Heart left ventricle (tissue), 16 donors: ENCODE data around the gene BIRC3. TPM values are rescaled to one million over a fixed set of nuclear protein-coding genes. Genes with fewer than 3 reads are reported as not detected.

Experiments used
- ATAC-seq, 4 donors: fragments of 200-7000 bp; cut with Tn5 transposase; one replicate each; pipeline ENCODE4 v1.9.1; 2020 to 2022; ENCODE audit warnings: moderate library complexity in 4 of 4, mild to moderate bottlenecking in 3 of 4, moderate number of reproducible peaks in 1 of 4
- DNase-seq, 5 donors: peaks; one replicate each; pipeline ENCODE4 v3.0.0-alpha.2; 2020
- H3K27ac ChIP-seq, 12 donors: fragments of 200-600 bp; sonication (generic) in 4 of 12; one replicate each; pipeline versions ENCODE4 v1.5.0 to v1.8.0; 2016 to 2022; ENCODE audit warnings: mild to moderate bottlenecking in 2 of 12
- H3K27me3 ChIP-seq, 9 donors: fragments of 200-600 bp; sonication (generic) in 2 of 9; one replicate each; pipeline versions ENCODE4 v1.5.1 to v1.8.0; 2016 to 2022; ENCODE audit warnings: mild to moderate bottlenecking in 3 of 9
- H3K36me3 ChIP-seq, 9 donors: fragments of 200-600 bp; sonication (generic) in 2 of 9; one replicate each; pipeline versions ENCODE4 v1.5.0 to v1.8.0; 2018 to 2022; ENCODE audit warnings: mild to moderate bottlenecking in 2 of 9
- H3K4me1 ChIP-seq, 12 donors: fragments of 200-600 bp; sonication (generic) in 4 of 12; one replicate each; pipeline versions ENCODE4 v1.5.0 to v1.8.0; 2016 to 2022; ENCODE audit warnings: mild to moderate bottlenecking in 3 of 12
- H3K4me3 ChIP-seq, 12 donors: fragments of 200-600 bp; sonication (generic) in 4 of 12; one replicate each; pipeline versions ENCODE4 v1.5.0 to v1.8.0; 2017 to 2022; ENCODE audit warnings: mild to moderate bottlenecking in 9 of 12, moderate library complexity in 4 of 12
- H3K9me3 ChIP-seq, 12 donors: fragments of 200-600 bp; sonication (generic) in 4 of 12; one replicate each; pipeline versions ENCODE4 v1.5.0 to v1.8.0; 2016 to 2022; ENCODE audit warnings: mild to moderate bottlenecking in 1 of 12
- POLR2A ChIP-seq, 2 donors: fragments of 450-650 bp; IDR thresholded peaks; one replicate each; pipeline ENCODE4 v1.6.1; 2017; ENCODE audit warnings: antibody characterized with exemption in 2 of 2, mild to moderate bottlenecking in 2 of 2, moderate library complexity in 2 of 2
- WGBS, 4 donors: extraction: QIAGEN DNeasy Blood & Tissue Kit in 2 of 4; methylation state at CpG; one replicate each; pipeline versions ENCODE4 v1.1.5 to v1.1.7; 2013 to 2018; 5-methylcytosine and 5-hydroxymethylcytosine counted together
- intact Hi-C, 10 donors: fragments of 100-400 bp; cut with DNase I; formaldehyde crosslinking; loops; one replicate each; pipeline versions ENCODE4 v1.11.1 to v1.14.2; 2022
- polyA plus RNA-seq, 2 donors: library from polyadenylated mRNA; stranded (reverse); fragments of 200-250 nt; gene quantifications; one replicate each; pipeline ENCODE4 v1.2.3, GENCODE V29; 2013
- total RNA-seq, 9 donors: library from RNA; depleted of rRNA in 2 of 9; stranded (reverse); fragments of >200 nt in 2 of 9; fragmentation: NEBNext Ultra II Directional in 3 of 9; extraction: Animal tissue kit (Norgen Biotek cat#: 25700) in 3 of 9; gene quantifications; one replicate each; pipeline versions ENCODE4 v1.1.0 to v1.2.4, GENCODE V29; 2016 to 2023
- TF ChIP-seq, protein P1 (sequence below), 12 donors: fragments of 200-600 bp; sonication (generic) in 4 of 12; IDR thresholded peaks; one replicate each; pipeline versions ENCODE4 v1.5.0 to v1.8.0; 2018 to 2022; ENCODE audit warnings: antibody characterized with exemption in 12 of 12, mild to moderate bottlenecking in 5 of 12
- donor health status: ischemic (EF 13 %, LVEDD 7.1; RV severe dilation, severe dysfunction).
- donor health status: healthy with polysubstance abuse.
- donor health status: DM: no; HTN: yes; CAD: no.
- donor health status: DM: no; HTN: no; CAD: no.
- donor health status: ischemic (EF 25% LVEDD 6.9; RV normal size, moderate dysfunction).
- donor health status: ischemic (EF 25% LVEDD 5.7; RV mildly dilated, moderate dysfunction).
- donor health status: healthy.
- donor health status: DM: yes; HTN: yes; CAD: no.
- donor health status: ischemic (EF 35%, LVEDD 5.7; RV mildly dilated, moderate dysfunction).
- donor health status: nonischemic (EF 11% LVEDD 7.7; RV severe dilation, severe dysfunction).
- donor health status: DM: yes; HTN: yes; CAD: no.
- donor health status: PGD.
- donor health status: ischemic (EF 29% LVEDD 5.4; RV normal size, mild dysfunction).
- donor health status: nonischemic (EF 23%, LVEDD 6.1; RV moderate dilation, normal function).

BIRC3 gene
- total and polyA plus RNA-seq, 11 donors, result 1.6 to 21.1 (median 3.5) TPM

GRCh38 chr11:102268985-102269470, 48.3 kb upstream of the BIRC3 start:
- WGBS, 4 donors, result 13 to 20% (median 16%) methylated on average over 6 of the region's 6 CpGs

GRCh38 chr11:102269927-102270326, 47.4 kb upstream of the BIRC3 start:
- Histone ChIP-seq H3K4me1 (peaks cover 0 to 20% (median 9%) of the 10 kb centered on the region in 12 donors), H3K36me3 (no peaks in the 10 kb centered on the region), H3K27me3 (peaks cover 0 to 32% (median 0%) of the 10 kb centered on the region in 9 donors), H3K9me3 (no peaks in the 10 kb centered on the region), H3K4me3 (no peak overlapping the region), H3K27ac (no peak overlapping the region)
- WGBS, 4 donors, result 88 to 91% (median 90%) methylated on average over 2 of the region's 2 CpGs
- TF ChIP-seq POLR2A (IDR thresholded peaks at IDR 0.05), result no peak
- TF ChIP-seq, protein P1, sequence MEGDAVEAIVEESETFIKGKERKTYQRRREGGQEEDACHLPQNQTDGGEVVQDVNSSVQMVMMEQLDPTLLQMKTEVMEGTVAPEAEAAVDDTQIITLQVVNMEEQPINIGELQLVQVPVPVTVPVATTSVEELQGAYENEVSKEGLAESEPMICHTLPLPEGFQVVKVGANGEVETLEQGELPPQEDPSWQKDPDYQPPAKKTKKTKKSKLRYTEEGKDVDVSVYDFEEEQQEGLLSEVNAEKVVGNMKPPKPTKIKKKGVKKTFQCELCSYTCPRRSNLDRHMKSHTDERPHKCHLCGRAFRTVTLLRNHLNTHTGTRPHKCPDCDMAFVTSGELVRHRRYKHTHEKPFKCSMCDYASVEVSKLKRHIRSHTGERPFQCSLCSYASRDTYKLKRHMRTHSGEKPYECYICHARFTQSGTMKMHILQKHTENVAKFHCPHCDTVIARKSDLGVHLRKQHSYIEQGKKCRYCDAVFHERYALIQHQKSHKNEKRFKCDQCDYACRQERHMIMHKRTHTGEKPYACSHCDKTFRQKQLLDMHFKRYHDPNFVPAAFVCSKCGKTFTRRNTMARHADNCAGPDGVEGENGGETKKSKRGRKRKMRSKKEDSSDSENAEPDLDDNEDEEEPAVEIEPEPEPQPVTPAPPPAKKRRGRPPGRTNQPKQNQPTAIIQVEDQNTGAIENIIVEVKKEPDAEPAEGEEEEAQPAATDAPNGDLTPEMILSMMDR (IDR thresholded peaks at IDR 0.05), result no peak
- intact Hi-C loops, result loop anchor here in 5 of 10 donors (2.0 to 10.0 kb wide), 5 partner anchors 158 to 208 kb away; partner anchors contain the start of gene YAP1 (in 3 of the 5)
- no peak for ATAC-seq
- DNase-seq, result no peak

More at GRCh38 chr11:102268985-102269470, 48.3 kb upstream of the BIRC3 start:
- H3K4me1 ChIP-seq, result peaks cover 0 to 20% (median 9%) of the 10 kb centered on the region in 12 donors
- DNase-seq (no peak), ATAC-seq (no peak)
- intact Hi-C loops, result loop anchor here in 6 of 10 donors (1.0 to 5.0 kb wide), 5 partner anchors 157 to 160 kb away; partner anchors contain the start of gene YAP1 (in 4 of the 6)
- no peaks in the 10 kb centered on the region for H3K36me3 ChIP-seq
- H3K27me3 ChIP-seq, result peaks cover 0 to 32% (median 0%) of the 10 kb centered on the region in 9 donors
- peak overlapping the region; percentile 4 to 60 (median 49) for H3K4me3 ChIP-seq
- no peak for TF ChIP-seq POLR2A (IDR thresholded peaks at IDR 0.05)
- TF ChIP-seq, protein P1 (IDR thresholded peaks at IDR 0.05), result peak in 1 of 12 donors; percentile 1
- peak overlapping the region in 1 of 12 donors; percentile 44 for H3K27ac ChIP-seq
- H3K9me3 ChIP-seq, result no peaks in the 10 kb centered on the region

GRCh38 chr11:102272047-102272824, 45.0 kb upstream of the BIRC3 start:
- 69 to 78% (median 76%) methylated on average over 10 of the region's 10 CpGs for WGBS, 4 donors
- no peak for TF ChIP-seq POLR2A (IDR thresholded peaks at IDR 0.05)
- no peak for DNase-seq
- Histone ChIP-seq H3K4me3 (no peak overlapping the region), H3K4me1 (peaks cover 0 to 20% (median 11%) of the 10 kb centered on the region in 12 donors), H3K27me3 (peaks cover 0 to 32% (median 0%) of the 10 kb centered on the region in 9 donors), H3K36me3 (no peaks in the 10 kb centered on the region), H3K9me3 (no peaks in the 10 kb centered on the region), H3K27ac (no peak overlapping the region)
- intact Hi-C loops, result loop anchor here in 2 of 10 donors (5.0 to 10.0 kb wide), 2 partner anchors 207 to 210 kb away; no protein-coding TSS in a partner anchor
- ATAC-seq, result no peak

- Histone ChIP-seq H3K4me1 (peaks cover 0 to 7% (median 0%) of the 10 kb centered on the region in 12 donors), H3K4me3 (no peak overlapping the region), H3K36me3 (no peaks in the 10 kb centered on the region), H3K27me3 (peaks cover 0 to 20% (median 0%) of the 10 kb centered on the region in 9 donors), H3K27ac (no peak overlapping the region), H3K9me3 (no peaks in the 10 kb centered on the region)
- DNase-seq (no peak), ATAC-seq (no peak)
- intact Hi-C loops, result loop anchor here in 2 of 10 donors (5.0 to 10.0 kb wide), 2 partner anchors 210 to 212 kb away; no protein-coding TSS in a partner anchor
- 87 to 98% (median 96%) methylated on average over 3 of the region's 3 CpGs for WGBS, 4 donors
- TF ChIP-seq POLR2A (IDR thresholded peaks at IDR 0.05), result no peak
- TF ChIP-seq, protein P1 (IDR thresholded peaks at IDR 0.05), result no peak
These were observed 42.7 kb upstream of the BIRC3 start for GRCh38 chr11:102274628-102275027.
